GM12801 (cell line): ENCODE results near the gene UMPS.

Source experiments
- CTCF ChIP-seq: IDR thresholded peaks from one replicate; pipeline ENCODE4 v1.5.1; 2011; ENCODE audit warnings: control low read depth; ENCODE audit not compliant: insufficient read length; ENCODE audit errors: extremely low read depth

The UMPS gene

GRCh38 chr3:124766113-124767095 lies 36.2 kb downstream of the UMPS start:
- TF ChIP-seq CTCF: no peak

GRCh38 chr3:124767264-124767663 lies 37.0 kb downstream of the UMPS start:
- no peak for TF ChIP-seq CTCF

DNA sequence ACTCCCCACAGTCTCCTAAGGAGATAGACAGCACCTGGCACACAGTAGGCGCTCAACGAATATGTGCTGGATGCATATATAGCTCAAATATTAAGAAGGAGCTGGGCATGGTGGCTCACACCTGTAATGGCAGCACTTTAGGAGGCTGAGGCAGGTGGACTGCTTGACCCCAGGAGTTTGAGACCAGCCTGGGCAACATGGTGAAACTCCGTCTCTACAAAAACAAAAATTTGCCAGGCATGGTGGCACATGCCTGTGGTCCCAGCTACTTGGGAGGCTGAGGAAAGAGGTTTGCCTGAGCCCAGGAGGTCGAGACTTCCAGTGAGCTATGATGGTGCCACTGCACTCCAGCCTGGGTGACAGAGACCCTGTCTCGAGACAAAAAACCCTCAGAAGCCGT lies 37.4 kb downstream of the UMPS start:
- TF ChIP-seq CTCF: no peak

- no peak for TF ChIP-seq CTCF
These were observed 38.6 kb downstream of the UMPS start for GRCh38 chr3:124768812-124769211.

- TF ChIP-seq CTCF: no peak
These were observed 39.2 kb downstream of the UMPS start for GRCh38 chr3:124769462-124769861.

GRCh38 chr3:124770336-124771082 lies 40.3 kb downstream of the UMPS start:
- TF ChIP-seq CTCF: no peak

DNA sequence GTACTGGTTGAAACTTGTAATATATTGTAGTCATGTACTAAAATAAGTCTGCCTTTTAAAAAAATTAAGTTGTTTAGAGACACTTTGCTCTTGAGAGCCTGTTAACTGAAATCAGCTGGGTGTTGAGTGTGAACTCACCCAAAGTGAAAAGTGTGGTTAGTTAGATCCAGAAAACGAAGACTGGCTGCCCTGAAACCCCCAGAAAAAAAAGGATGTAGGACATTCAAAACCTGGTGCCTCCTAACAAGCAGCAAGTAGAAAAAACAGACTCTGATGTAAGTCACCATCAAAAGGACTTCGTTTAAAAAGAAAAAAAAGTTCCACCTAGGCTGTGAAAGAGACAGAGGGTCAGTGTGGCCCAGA lies 40.8 kb downstream of the UMPS start:
- no peak for TF ChIP-seq CTCF
